Stimulated activated CD4-positive, alpha-beta T cell treated with anti-CD3 and anti-CD28 coated beads, Interleukin-15, amount 100 ng/mL, for 48 hours (primary cell): ENCODE data around the gene CPLX3.

Experiments used
- DNase-seq, 2 donors: peaks; one replicate each; pipeline ENCODE4 v3.0.0-alpha.2; 2020; ENCODE audit warnings: low read depth in 2 of 2

The CPLX3 gene

DNA sequence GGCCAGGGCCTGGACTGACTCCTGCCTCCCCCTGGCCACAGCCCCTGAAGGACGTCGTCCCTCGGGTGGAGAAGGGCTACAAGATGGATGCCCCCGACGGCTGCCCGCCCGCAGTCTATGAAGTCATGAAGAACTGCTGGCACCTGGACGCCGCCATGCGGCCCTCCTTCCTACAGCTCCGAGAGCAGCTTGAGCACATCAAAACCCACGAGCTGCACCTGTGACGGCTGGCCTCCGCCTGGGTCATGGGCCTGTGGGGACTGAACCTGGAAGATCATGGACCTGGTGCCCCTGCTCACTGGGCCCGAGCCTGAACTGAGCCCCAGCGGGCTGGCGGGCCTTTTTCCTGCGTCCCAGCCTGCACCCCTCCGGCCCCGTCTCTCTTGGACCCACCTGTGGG, 24.1 kb upstream of the CPLX3 start:
- no peak for DNase-seq

DNA sequence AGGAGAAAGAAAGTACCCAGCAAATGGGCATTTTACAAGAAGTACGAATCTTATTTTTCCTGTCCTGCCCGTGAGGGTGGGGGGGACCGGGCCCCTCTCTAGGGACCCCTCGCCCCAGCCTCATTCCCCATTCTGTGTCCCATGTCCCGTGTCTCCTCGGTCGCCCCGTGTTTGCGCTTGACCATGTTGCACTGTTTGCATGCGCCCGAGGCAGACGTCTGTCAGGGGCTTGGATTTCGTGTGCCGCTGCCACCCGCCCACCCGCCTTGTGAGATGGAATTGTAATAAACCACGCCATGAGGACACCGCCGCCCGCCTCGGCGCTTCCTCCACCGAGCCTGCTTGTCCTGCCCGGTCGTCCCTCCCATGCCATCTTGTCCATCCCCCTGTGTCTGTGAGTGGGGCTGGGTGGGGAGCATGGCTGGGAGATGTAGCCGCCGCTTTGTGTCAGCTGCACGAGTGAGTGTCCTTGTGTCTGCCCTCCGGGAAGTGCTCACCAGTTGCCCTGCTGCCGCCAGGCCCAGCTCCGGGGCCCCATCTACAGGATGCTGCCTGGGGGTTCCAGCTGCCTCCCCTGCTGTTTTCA, 23.5 kb upstream of the CPLX3 start:
- DNase-seq = no peak

DNA sequence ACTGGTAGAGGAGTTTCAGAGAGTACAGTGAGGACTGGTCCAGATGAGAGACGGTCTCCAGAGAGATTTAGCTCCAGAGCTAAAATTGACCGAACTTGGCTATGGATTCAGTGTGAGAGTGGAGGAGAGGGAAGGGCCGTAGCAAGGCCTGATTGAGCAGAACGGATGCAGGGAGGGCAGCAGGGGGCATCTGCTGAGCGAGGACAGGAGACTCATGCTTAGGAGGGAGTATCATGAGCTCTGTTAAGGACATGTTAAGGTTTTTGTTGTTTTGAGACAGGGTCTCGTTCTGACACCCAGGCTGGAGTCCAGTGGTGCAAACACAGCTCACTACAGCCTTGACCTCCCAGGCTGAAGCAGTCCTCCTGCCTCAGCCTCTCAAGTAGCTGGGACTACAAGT, 21.5 kb upstream of the CPLX3 start:
- no peak for DNase-seq

DNA sequence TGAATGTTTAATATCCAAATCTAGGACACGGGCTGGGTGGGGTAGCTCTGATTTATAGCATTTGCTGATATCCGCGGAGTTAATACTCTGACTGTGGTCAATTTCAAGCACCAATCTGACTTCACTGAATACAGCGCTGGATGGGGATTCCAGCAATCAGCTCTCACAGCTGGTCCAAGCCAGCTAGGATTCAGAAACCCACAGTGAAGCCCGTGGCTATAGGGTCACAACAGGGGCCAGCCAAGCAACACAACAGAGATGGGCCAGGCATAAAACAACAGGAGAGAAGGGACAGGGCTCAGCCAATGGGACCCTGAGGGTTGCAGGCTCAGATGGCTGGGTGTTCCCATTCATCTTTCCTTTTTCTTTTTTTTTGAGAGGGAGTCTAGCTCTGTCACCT, 19.1 kb upstream of the CPLX3 start:
- DNase-seq = no peak

DNA sequence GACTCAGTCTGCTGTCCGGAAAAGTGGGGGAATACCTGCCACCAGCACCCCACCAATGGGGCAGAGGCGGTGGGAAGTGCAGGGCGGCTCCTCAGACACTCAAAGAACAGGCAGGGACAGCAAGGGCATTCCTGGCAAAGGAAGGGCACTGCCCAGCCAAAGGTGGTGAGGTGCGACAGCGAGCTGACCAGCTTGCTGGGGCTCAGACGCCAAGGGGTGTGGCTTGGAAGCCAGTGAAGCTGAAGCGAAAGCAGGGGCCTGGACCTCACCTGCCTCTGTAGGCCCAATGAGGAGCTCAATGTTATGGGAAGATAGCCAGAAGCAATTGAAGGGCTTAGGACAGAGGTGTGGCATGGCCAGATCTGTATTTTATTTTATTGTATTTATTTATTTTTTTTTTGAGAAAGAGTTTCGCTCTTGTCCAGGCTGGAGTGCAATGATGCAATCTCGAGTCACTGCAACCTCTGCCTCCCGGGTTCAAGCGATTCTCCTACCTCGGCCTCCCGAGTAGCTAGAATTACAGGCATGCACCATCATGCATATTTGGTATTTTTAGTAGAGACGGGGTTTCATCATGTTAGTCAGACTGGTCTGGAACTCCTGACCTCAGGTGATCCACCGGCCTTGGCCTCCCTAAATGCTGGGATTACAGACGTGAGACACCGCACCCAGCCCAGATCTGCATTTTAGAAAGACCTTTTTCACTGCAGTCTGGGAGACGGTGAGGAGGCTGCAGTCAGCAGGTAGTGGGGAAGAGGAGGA, 18.2 kb upstream of the CPLX3 start:
- no peak for DNase-seq

DNA sequence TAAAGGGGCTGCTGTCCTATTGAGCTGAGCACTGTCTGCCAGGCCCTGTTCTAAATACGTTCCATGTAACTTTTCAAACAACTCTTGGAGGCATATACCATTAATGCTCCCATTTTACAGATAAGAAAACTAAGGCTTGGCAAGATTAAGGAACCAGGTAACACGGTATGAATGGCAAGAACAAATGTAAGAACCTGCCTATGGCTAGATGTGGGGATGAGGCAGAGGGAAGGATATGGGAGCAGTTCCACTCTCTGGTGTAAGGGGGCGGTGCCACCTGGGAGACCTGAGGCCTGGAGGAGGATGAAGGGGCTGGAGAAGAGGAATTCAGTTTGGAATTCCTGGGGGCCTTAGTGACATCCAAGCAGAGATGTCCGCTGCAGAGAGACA, 17.6 kb upstream of the CPLX3 start:
- DNase-seq = no peak

DNA sequence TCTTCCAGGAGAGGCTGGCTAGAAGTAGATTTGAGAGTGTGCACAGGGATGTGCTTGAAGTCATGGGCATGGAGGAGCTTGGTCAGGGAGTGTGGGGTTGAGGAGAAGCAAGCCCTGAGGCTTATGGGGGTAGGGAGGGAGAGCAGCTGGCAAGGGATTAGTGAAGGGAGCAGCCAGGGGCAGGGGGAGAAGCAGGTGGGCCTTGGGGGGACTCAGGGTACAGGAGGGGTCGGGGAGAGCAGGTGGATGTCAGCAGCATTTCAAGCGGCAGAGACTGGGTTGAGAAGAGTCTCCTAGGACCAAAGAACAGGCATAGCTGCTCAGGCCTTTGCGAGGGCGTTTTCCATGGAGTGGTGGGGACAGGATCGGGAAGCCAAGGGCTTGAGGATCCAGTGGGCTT, 17.2 kb upstream of the CPLX3 start:
- DNase-seq = no peak

DNA sequence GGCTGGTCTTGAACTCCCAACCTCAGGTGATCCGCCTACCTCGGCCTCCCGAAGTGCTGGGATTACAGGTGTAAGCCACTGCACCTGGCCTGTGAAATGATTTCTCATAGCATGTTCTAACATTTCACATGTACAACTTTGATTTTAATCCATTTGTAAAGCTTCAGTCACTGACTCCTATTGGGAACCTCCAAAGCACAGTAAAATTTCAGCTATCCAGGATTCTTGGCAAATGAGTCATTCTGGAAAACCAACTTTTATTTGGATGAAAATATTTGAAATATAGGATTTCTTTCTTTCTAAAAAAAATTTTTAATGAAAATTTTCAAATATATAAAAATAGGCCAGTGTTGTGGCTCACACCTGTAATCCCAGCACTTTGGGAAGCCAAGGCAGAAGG, 16.5 kb upstream of the CPLX3 start:
- no peak for DNase-seq

DNA sequence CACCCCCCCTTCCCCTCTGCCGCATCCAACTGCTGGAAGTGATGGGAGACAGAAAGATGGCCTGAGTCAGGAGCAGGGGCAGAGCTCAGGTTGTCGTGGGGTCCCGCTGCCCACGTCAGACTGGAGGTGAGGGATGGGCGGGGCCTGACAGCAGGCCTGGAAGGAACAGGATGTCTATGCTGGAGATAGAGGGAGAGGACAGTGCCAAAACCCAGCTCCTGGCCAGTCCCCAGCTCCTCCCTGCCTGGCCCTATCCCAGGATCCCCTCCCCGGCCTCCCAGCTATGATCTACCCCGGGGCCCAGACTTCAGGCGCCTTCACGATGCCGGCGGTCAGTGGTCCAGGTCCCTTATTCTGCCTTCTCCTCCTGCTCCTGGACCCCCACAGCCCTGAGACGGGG, 13.9 kb upstream of the CPLX3 start, which contains the start of gene LMAN1L:
Gene LMAN1L, plus strand, starts transcription at position 303 of the 400 bp plus-strand sequence. Its CDS starts 20 bp downstream, at position 323.
- DNase-seq = no peak

DNA sequence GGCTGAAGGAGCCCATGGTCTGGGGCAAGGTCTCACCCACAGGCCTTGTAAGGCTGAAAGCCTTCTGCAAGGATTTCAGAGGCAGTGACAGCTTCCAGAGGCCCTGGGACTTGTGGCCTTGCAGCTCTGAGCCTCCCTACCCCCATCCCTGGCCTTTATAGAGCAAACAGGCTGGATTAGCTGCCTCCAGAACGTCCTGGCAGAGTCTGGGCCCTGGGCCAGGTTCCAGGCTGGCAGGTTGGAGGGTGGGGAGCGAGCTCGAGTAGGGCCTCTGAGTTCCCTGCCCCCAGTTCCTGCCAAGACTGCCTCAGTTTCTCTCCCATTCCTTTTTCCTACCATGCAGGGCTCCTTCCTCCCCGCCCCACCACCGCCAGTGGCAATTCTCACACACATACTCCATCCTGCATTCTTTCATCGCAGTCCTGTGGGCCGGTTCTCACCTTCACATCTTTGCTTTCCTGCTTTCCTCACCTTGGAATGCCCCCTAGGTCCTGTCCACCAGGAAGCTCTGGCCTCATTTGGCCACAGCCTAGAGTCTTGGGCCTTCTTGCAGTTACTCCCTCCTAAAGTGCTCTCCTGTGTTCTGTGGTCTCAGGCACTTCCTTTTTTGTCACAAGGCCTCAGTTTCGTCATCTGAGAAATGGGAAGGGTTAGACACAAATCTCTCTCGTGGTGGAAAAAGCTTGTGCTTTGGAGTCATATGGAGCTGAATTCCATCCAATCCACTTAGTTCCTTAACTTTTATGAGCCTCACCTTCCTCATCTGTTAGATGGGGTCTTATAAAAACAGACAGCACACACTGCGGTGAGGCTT, 11.1 kb upstream of the CPLX3 start:
- DNase-seq = no peak

DNA sequence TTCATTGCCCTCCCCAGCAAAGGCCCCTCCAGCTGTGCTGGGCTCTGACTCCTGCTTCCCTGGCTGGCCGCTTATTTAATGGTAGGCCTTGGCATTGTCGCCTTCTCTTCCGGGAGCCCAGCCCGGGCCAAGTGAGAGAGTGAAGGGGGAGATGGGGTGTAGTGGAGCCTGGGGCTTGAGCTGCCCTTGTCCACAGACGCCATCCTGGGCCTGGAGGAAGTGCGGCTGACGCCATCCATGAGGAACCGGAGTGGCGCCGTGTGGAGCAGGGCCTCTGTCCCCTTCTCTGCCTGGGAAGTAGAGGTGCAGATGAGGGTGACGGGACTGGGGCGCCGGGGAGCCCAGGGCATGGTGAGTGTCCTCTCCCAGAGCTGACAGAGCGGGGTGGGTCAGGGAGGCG, 10.5 kb upstream of the CPLX3 start:
- DNase-seq = no peak

DNA sequence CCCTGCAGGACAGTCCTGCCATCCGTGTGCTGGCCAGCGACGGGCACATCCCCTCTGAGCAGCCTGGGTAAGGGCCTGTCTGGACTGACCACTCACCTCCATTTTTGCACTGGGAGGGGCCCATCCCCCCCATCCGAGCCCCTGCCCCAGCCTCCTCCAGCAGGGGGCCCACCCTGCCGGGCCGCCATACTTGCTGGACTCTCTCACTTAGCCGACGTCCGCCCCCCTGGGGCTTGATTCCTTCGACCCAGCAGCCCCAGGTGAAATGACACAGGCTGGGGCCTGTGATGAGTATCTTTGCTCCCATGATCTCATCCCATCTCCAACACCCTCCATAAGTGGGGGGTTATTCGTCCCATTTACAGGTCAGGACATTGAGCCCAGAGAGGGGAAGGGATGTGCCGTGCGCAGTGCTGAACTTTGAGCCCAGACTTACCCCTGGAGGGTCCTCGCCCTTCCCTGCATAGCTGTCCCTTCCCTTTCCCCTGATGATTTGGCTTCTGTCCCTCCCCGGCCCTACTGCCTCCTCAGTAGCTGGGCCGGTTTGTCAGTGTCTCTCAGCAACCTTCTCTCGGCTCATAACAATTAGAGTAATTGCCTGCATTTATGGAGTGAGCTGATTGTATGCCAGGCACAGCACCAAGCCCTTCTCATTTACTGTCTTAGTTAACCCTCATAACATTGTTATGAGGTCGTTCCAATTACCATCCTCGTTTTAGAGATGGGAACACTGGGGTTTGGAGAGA, 9.6 kb upstream of the CPLX3 start:
- no peak for DNase-seq

DNA sequence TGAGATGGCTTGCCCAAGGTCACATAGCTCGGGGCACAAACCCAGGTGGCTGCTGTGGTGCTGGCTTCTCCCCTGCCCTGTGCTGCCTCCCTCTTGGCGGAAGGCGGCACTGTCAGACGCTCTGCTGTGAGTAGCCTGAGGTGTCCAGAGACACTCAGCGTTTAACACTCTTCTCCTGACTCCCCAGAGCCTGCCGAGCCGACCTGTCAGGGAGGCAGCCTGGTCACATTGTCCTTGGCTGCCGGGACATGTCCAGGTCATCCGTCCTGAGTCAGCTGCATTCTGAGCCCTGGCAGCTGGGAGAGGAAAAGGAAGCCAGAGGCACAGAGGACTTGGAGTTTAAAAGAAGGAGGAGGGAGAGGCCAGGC, 9.1 kb upstream of the CPLX3 start:
- no peak for DNase-seq

DNA sequence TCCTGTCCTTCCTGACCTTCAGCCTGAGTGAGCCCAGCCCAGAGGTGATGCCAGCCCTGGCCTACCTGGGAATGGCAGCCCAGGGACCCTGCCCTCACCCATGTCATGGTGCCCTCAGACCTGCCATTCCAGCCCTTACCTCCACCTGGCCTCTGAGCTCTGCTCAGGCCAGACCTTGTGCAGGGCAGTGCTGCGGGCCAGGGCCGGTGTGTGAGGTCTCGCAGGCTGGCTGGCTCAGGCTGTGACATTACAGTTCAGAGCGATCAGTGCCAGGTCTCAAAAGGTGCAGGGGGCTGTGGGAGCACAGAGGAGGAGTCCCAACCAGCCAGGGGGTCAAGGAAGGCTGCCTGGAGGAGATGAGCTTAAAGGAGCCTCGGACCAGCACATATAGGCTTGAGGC, 6.4 kb upstream of the CPLX3 start:
- no peak for DNase-seq

DNA sequence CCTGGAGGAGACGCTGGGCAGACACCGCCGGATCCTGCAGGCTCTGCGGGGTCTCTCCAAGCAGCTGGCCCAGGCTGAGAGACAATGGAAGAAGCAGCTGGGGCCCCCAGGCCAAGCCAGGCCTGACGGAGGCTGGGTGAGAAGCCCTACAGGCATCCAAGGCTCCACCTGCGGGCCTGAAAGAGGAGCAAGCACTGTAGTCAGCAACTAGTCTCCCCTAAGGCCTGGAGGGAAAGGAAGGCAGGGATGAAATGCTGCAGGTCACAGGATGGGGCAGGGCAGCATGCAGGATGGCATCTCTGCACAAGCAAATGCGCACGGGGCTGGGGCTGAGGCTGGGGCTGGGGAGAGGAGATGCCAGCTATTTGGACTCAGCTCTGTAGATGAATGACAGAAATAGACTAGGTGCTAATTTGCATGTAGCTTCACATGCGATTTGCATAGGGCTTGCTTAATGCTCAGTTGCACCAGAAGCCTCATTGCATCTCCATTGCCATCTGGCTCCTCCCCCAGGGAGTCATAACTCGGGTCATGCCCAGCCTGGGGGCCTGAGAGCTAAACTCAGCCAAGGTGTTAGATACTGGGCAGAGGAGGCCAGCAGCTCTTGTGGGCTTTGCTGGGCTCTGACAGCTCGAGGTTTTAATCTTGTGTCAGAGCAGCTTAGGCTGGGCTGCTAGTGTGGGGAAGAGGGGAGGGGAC, 5.2 kb upstream of the CPLX3 start:
- no peak for DNase-seq

DNA sequence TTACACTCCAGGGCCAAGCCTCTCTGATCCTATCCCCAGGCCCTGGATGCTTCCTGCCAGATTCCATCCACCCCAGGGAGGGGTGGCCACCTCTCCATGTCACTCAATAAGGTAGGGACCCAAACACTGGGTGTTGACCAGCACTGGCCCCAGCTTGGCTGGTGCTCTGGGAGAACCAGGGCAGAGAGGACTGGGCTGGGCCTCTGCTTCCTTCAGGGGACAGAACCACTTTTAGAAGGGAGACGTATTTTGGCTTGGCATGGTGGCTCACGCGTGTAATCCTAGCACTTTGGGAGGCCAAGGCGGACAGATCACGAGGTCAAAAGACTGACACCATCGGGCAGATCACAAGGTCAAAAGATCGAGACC, 4.7 kb upstream of the CPLX3 start:
- no peak for DNase-seq

DNA sequence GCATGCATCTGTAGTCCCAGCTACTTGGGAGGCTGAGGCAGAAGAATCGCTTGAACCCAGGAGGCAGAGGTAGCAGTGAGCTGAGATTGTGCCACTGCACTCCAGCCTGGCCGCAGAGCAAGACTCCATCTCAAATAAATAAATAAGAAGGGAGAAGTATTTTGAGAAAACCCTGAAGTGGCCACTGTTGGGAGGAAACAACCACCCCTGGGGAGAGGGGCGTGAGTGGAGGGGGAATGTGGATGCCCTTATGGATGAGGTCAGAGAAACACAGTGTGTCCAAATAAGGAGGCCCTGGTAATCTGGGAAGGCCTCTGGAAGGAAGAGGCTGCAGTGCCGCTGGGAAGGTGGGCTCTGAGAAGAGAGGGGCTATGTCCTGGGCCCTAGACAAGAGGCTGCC, 4.2 kb upstream of the CPLX3 start:
- DNase-seq = no peak

DNA sequence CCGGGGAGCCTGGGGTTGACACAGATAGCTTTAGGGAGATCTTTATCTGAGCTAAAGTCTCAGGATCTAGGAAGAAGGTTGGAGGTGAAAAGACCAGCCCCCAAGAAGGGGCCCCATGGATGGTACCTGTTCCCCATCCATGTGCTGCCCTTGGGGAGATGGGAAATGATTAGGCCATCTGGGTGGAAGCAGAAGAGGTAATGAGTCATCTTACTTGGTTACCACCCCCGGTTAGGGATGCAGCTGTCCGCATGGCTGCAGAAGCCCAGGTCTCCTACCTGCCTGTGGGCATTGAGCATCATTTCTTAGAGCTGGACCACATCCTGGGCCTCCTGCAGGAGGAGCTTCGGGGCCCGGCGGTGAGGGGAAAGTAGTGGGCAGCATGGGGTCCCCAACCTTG, 3.1 kb upstream of the CPLX3 start:
- DNase-seq = no peak

DNA sequence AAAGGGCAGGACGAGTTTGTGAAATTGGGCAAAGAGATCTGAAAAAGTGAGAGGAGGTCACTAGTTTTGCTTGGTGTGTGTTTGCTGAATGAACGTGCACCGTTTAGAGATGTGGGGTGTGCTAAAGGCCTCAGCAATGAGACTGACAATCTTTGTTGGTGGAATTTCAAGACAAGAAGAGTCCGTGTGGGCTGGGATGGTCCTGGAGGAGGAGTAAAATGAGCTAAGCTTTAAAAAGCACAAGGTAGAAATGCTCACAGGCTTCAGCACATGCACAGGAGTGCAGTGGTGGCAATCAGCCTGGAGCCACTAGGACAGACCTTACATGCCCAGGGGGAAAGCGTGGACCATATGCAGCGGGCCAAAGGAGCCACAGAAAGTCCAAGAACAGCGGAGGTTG, 1.5 kb upstream of the CPLX3 start:
- no peak for DNase-seq

DNA sequence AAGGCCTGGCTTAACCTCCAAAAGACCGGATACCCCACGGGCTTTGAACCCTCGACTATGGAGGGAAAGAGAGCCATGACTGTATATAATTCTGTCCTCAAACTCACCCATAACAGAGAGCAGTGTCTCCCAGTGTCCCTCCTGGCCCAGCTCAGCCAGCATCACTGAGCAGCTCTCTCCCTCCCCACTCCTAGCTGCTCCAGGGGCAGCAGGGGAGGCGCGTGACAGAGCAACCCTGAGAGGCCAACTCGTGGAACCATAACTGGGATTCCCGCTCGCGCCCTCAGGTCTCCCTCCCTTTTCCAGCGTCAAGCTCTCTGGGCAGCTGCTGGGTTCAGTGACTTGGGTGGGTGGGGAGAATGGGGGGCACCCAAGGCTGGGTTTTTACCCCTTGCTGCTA, 561 bp upstream of the CPLX3 start:
- DNase-seq = no peak

DNA sequence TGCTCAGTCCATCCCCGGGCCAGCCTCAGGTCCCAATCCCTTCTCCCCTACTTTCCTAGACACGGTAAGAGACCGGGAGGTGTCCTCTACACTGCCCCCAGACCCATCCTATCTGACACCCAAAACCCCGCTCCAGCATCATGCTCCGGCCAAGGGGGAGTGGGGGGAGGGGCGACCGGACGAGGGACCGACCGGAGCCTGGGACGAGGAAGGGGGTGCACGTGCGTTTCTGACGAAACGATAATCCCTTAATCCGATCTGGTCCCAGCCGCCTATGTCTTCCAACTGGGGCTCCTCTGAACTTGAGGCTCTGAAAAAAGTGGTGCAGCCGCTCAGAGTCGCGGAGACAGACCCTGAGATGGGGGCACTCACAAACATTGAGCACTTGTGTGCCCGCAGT, 494 bp downstream of the CPLX3 start:
- DNase-seq = no peak

DNA sequence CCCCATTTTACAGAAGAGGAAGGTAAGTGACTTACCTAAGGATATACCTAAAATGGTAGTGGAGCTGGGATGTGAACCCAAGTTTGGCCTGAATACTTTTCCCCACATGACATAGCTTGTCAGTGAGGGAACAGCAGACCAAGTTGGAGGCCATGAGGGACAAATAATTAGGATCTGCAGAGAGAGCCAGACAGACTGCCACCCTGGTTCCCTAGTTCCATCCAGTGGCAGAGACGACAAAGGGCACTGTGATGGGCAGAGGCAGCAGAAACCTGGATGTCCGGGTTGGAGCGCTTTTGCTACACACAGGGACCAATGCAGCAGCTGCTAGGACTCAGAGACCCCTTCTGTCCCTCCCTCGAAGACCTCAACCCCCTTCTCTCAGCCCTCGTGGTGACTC, 1.2 kb downstream of the CPLX3 start:
- DNase-seq = no peak
